Liver (tissue), 10 donors: ENCODE data around the gene HSD17B7. TPM values are rescaled to one million over a fixed set of nuclear protein-coding genes. Genes with fewer than 3 reads are reported as not detected.

Experiments used
- DNase-seq: peaks from one replicate; pipeline ENCODE4 v3.0.0-alpha.2; 2017; ENCODE audit warnings: low spot score
- H3K27ac ChIP-seq, 2 donors: one replicate each; pipeline ENCODE4 v1.7.0; 2013; ENCODE audit warnings: inconsistent platforms in 2 of 2, low read length in 2 of 2, control low read depth in 1 of 2, low read depth in 1 of 2, mild to moderate bottlenecking in 1 of 2
- H3K27me3 ChIP-seq, 4 donors: one replicate each; pipeline versions ENCODE4 v1.6.1 to v1.7.0; 2013; ENCODE audit warnings: low read length in 3 of 4, inconsistent platforms in 1 of 4, mild to moderate bottlenecking in 1 of 4, moderate library complexity in 1 of 4; ENCODE audit not compliant: control insufficient read depth in 4 of 4, insufficient read depth in 4 of 4
- H3K36me3 ChIP-seq, 4 donors: one replicate each; pipeline versions ENCODE4 v1.6.1 to v1.7.0; 2013; ENCODE audit warnings: low read length in 3 of 4, mild to moderate bottlenecking in 3 of 4, low read depth in 1 of 4, moderate library complexity in 1 of 4; ENCODE audit not compliant: control insufficient read depth in 4 of 4, insufficient read depth in 3 of 4
- H3K4me1 ChIP-seq, 4 donors: one replicate each; pipeline versions ENCODE4 v1.6.1 to v1.7.0; 2013; ENCODE audit warnings: low read length in 3 of 4, mild to moderate bottlenecking in 3 of 4, moderate library complexity in 1 of 4; ENCODE audit not compliant: control insufficient read depth in 4 of 4, insufficient read depth in 4 of 4
- H3K4me3 ChIP-seq, 3 donors: one replicate each; pipeline versions ENCODE4 v1.6.1 to v1.7.0; 2013; ENCODE audit warnings: low read length in 3 of 3, control low read depth in 1 of 3, low read depth in 1 of 3, mild to moderate bottlenecking in 1 of 3
- H3K9ac ChIP-seq, 2 donors: one replicate each; pipeline ENCODE4 v1.7.0; 2013; ENCODE audit warnings: low read length in 2 of 2, mild to moderate bottlenecking in 2 of 2, moderate library complexity in 2 of 2, control low read depth in 1 of 2, low read depth in 1 of 2
- H3K9me3 ChIP-seq, 4 donors: one replicate each; pipeline versions ENCODE4 v1.6.1 to v1.7.0; 2013; ENCODE audit warnings: low read length in 3 of 4; ENCODE audit not compliant: control insufficient read depth in 4 of 4
- ATF3 ChIP-seq: IDR thresholded peaks from 2 replicates; pipeline ENCODE4 v1.6.1; 2016; ENCODE audit warnings: antibody characterized with exemption
- FOXA1 ChIP-seq: IDR thresholded peaks from 2 replicates; pipeline ENCODE4 v1.6.1; 2016; ENCODE audit warnings: antibody characterized with exemption
- GABPA ChIP-seq, 2 donors: IDR thresholded peaks in 1 of 2; conservative IDR thresholded peaks in 1 of 2; 2 replicates each; pipeline ENCODE4 v1.6.1; 2016; ENCODE audit warnings: antibody characterized with exemption in 2 of 2, mild to moderate bottlenecking in 1 of 2, moderate library complexity in 1 of 2
- HNF4A ChIP-seq, 2 donors: conservative IDR thresholded peaks; 2 replicates each; pipeline ENCODE4 v1.6.1; 2016; ENCODE audit warnings: antibody characterized with exemption in 2 of 2, mild to moderate bottlenecking in 2 of 2
- HNF4G ChIP-seq: IDR thresholded peaks from 2 replicates; pipeline ENCODE4 v1.6.1; 2016; ENCODE audit warnings: antibody characterized with exemption
- JUND ChIP-seq, 2 donors: IDR thresholded peaks; 2 replicates each; pipeline ENCODE4 v1.6.1; 2016; ENCODE audit warnings: antibody characterized with exemption in 2 of 2
- NR2F2 ChIP-seq: IDR thresholded peaks from 2 replicates; pipeline ENCODE4 v1.6.1; 2016; ENCODE audit warnings: antibody characterized with exemption
- RAD21 ChIP-seq, 2 donors: IDR thresholded peaks; 2 replicates each; pipeline ENCODE4 v1.6.1; 2016; ENCODE audit warnings: antibody characterized with exemption in 2 of 2, mild to moderate bottlenecking in 2 of 2
- SP1 ChIP-seq: IDR thresholded peaks from 2 replicates; pipeline ENCODE4 v1.6.1; 2018; ENCODE audit warnings: antibody characterized with exemption, mild to moderate bottlenecking
- TAF1 ChIP-seq: conservative IDR thresholded peaks from 2 replicates; pipeline ENCODE4 v1.6.1; 2016; ENCODE audit warnings: antibody characterized with exemption, mild to moderate bottlenecking
- YY1 ChIP-seq: IDR thresholded peaks from 2 replicates; pipeline ENCODE4 v1.6.1; 2016; ENCODE audit warnings: antibody characterized with exemption, mild to moderate bottlenecking
- WGBS: extraction: QIAGEN DNeasy Blood & Tissue Kit; methylation state at CpG from one replicate; pipeline ENCODE4 v1.1.7; 2013; 5-methylcytosine and 5-hydroxymethylcytosine counted together
- polyA plus RNA-seq, 2 donors: library from polyadenylated mRNA; stranded (reverse) in 1 of 2; unstranded in 1 of 2; fragments of 200-250 nt in 1 of 2; fragments of >200 nt in 1 of 2; fragmentation: Nextera tagmentation in 1 of 2; extraction: Ambion mirVana in 1 of 2; gene quantifications; one replicate each; pipeline versions ENCODE4 v1.2.1 to v1.2.3, GENCODE V29; 2013 to 2015
- small RNA-seq: library from RNA; depleted of rRNA; stranded (forward); fragments of <200 nt; gene quantifications from one replicate; pipeline ENCODE3, GENCODE V24; 2014
- total RNA-seq, 2 donors: library from RNA; depleted of rRNA; stranded (reverse); fragments of >200 nt; gene quantifications; one replicate each; pipeline ENCODE4 v1.2.3, GENCODE V29; 2014
- TF ChIP-seq, protein P1 (sequence below): IDR thresholded peaks from 2 replicates; pipeline ENCODE4 v1.6.1; 2016; ENCODE audit warnings: antibody characterized with exemption, mild to moderate bottlenecking
- TF ChIP-seq, protein P2 (sequence below): IDR thresholded peaks from 2 replicates; pipeline ENCODE4 v1.6.1; 2016; ENCODE audit warnings: antibody characterized with exemption
- donor health status: healthy.
- donor health status: healthy.
- donor health status: healthy.
- donor health status: healthy.
- donor health status: healthy.

HSD17B7 gene
- total and polyA plus RNA-seq, 4 donors = 22.9 to 115 (median 43.5) TPM

DNA sequence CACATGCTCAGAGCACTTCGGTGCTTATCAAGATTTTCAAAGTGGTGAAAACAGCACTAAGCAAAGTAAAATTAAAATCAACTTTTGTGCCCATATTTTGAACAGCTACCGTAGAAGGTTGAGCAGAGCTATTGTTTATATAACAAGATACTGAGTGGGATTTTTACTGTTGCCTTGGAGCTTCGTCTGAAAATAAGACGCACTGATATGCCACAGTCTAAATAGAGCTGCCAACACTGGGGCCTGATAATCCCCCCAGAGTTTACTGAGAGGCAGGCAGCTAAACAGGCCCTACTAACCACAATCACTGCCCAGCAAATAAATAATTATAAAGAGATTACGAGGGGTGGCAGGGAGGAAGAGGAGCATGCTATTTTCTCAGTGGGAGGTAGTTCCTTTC is 71.1 kb downstream of the HSD17B7 start:
- H3K9ac ChIP-seq = no peak overlapping the region
- 77% methylated on average over 5 of the region's 5 CpGs for WGBS
- no peak for DNase-seq
- TF ChIP-seq, protein P1, sequence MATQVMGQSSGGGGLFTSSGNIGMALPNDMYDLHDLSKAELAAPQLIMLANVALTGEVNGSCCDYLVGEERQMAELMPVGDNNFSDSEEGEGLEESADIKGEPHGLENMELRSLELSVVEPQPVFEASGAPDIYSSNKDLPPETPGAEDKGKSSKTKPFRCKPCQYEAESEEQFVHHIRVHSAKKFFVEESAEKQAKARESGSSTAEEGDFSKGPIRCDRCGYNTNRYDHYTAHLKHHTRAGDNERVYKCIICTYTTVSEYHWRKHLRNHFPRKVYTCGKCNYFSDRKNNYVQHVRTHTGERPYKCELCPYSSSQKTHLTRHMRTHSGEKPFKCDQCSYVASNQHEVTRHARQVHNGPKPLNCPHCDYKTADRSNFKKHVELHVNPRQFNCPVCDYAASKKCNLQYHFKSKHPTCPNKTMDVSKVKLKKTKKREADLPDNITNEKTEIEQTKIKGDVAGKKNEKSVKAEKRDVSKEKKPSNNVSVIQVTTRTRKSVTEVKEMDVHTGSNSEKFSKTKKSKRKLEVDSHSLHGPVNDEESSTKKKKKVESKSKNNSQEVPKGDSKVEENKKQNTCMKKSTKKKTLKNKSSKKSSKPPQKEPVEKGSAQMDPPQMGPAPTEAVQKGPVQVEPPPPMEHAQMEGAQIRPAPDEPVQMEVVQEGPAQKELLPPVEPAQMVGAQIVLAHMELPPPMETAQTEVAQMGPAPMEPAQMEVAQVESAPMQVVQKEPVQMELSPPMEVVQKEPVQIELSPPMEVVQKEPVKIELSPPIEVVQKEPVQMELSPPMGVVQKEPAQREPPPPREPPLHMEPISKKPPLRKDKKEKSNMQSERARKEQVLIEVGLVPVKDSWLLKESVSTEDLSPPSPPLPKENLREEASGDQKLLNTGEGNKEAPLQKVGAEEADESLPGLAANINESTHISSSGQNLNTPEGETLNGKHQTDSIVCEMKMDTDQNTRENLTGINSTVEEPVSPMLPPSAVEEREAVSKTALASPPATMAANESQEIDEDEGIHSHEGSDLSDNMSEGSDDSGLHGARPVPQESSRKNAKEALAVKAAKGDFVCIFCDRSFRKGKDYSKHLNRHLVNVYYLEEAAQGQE = no peak
- TF ChIP-seq YY1 (no peak), NR2F2 (no peak), RAD21 (IDR thresholded peaks at IDR 0.05) (no peak), FOXA1 (no peak), JUND (IDR thresholded peaks at IDR 0.05) (no peak), SP1 (no peak), ATF3 (no peak), HNF4A (conservative IDR thresholded peaks at IDR 0.05) (no peak), TAF1 (no peak), HNF4G (no peak), GABPA (IDR thresholded peaks at IDR 0.05 in 1 of 2, conservative IDR thresholded peaks at IDR 0.05 in 1 of 2) (no peak)
- TF ChIP-seq, protein P2, sequence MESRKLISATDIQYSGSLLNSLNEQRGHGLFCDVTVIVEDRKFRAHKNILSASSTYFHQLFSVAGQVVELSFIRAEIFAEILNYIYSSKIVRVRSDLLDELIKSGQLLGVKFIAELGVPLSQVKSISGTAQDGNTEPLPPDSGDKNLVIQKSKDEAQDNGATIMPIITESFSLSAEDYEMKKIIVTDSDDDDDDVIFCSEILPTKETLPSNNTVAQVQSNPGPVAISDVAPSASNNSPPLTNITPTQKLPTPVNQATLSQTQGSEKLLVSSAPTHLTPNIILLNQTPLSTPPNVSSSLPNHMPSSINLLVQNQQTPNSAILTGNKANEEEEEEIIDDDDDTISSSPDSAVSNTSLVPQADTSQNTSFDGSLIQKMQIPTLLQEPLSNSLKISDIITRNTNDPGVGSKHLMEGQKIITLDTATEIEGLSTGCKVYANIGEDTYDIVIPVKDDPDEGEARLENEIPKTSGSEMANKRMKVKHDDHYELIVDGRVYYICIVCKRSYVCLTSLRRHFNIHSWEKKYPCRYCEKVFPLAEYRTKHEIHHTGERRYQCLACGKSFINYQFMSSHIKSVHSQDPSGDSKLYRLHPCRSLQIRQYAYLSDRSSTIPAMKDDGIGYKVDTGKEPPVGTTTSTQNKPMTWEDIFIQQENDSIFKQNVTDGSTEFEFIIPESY = no peak
- no peak overlapping the region for H3K4me3 ChIP-seq
- H3K36me3 ChIP-seq = no peaks in the 10 kb centered on the region
- no peaks in the 10 kb centered on the region for H3K9me3 ChIP-seq
- no peak overlapping the region for H3K27ac ChIP-seq
- no peaks in the 10 kb centered on the region for H3K27me3 ChIP-seq
- H3K4me1 ChIP-seq = no peaks in the 10 kb centered on the region

Small RNA genes within 50 kb of the gene (small RNA-seq; reads per million reads assigned to genes)
- gene RN7SL861P = not detected

Other genes starting within 250 kb of the HSD17B7 start
- gene UAP1, start 229.0 kb upstream of the HSD17B7 start, total RNA-seq = 100 to 1,000 TPM in 1 of 2 donors, 10 to 100 TPM in 1; 28.9 to 120 TPM
- gene UAP1, start 229.0 kb upstream of the HSD17B7 start, polyA plus RNA-seq = 10 to 100 TPM; 50.6 to 52.8 TPM
- gene DDR2, start 158.2 kb upstream of the HSD17B7 start, total RNA-seq = 1 to 10 TPM; 2.7 to 6.4 TPM
- gene DDR2, start 158.2 kb upstream of the HSD17B7 start, polyA plus RNA-seq = 1 to 10 TPM; 1.2 to 1.5 TPM
- gene CCDC190, start 70.5 kb downstream of the HSD17B7 start, total RNA-seq = not detected
- gene CCDC190, start 70.5 kb downstream of the HSD17B7 start, polyA plus RNA-seq = not detected